Measurements from ENCODE around the gene SLC25A21. TPM values are rescaled to one million over a fixed set of nuclear protein-coding genes. Genes with fewer than 3 reads are reported as not detected.

Gene SLC25A21
- total and polyA plus RNA-seq, 2 of the 13 experiments (the other 11 are each of a cell fraction or from before 2014, with no cell fraction given) = 1.9 to 2.9 TPM

DNA sequence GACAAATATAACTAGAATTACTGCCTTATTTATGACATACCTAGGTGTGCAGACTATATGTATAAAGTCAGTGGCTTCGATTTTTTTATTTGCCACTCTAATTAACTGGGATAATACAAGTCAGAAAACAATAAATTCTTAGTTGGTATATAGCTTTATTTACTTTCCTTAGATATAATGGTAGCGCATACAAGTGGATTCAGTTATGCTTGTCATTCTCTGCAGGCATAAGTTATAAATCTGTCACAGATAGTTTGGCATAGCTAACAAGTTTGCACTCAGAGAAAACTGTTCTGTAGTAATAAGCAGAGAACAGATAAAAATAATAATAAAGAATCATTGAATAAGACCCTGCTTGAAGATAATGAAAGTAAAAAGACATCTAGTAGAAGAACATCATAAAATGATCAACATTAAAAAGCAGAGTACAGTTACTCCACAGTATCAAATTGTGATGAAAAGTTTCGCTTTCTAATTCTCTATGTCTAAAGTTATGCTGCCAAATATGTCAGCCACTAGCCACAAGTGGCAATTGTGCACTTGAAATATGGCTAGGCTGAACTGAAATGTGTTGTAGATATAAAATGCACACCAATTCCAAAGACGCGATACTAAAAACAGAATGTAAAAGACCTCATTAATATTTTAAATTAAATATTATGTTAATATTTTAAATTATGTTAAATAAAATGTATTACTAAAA is 224.1 kb downstream of the SLC25A21 start:
- no TSS peak for BruUV-seq (replicated peaks)
- Histone ChIP-seq H2AFZ (ENCODE audit: low read length) (no peak overlapping the region), H3K4me1 (ENCODE audit: insufficient read depth, low read length) (no peaks in the 10 kb centered on the region), H3K27ac (ENCODE audit: extremely low read length, insufficient read depth, low read length) (no peak overlapping the region), H3K79me2 (ENCODE audit: insufficient read depth, low read length) (no peaks in the 10 kb centered on the region), H4K20me1 (ENCODE audit: insufficient read depth, low read length) (no peaks in the 10 kb centered on the region), H3K4me2 (ENCODE audit: low read depth, low read length) (no peak overlapping the region), H3K9ac (ENCODE audit: insufficient read depth, low read depth, low read length) (no peak overlapping the region), H3K9me3 (ENCODE audit: low read length) (no peaks in the 10 kb centered on the region), H3K4me3 (replicated peaks in 1 of 3; ENCODE audit: insufficient read depth in 1 of 3, low read depth in 2 of 3, low read length in 3 of 3) (no peak overlapping the region), H3K36me3 (replicated peaks in 1 of 2; ENCODE audit: control insufficient read depth in 1 of 2, insufficient read depth in 2 of 2, low read length in 2 of 2) (no peaks in the 10 kb centered on the region), H3K27me3 (ENCODE audit: control insufficient read depth in 1 of 2, insufficient read depth in 2 of 2, low read length in 2 of 2) (no peaks in the 10 kb centered on the region)
- intact Hi-C loops (cut with micrococcal nuclease; ENCODE audit: unreplicated experiment) (no loop called here), in situ Hi-C loops (cut with HindIII; ENCODE audit: extremely low pct_ligation_motif_present, low pct_unique_long_range_greater_than_20kb) (loop anchor here (10.0 kb wide), 1 partner anchor 394 kb away; no protein-coding TSS in a partner anchor)
- CTCF ChIA-PET (ENCODE audit: low intra/inter-chr PET ratio, low total read pairs) = no interaction called here
- POLR2A ChIA-PET = no interaction called here
- TF ChIP-seq PRMT3 (CRISPR knock-in tag; IDR thresholded peaks at IDR 0.05; ENCODE audit: borderline replicate concordance, low read depth) (no peak), NBN (conservative IDR thresholded peaks at IDR 0.05) (no peak), ZFP36L2 (CRISPR knock-in tag; IDR thresholded peaks at IDR 0.05) (no peak), YEATS4 (CRISPR knock-in tag; IDR thresholded peaks at IDR 0.05; ENCODE audit: borderline replicate concordance) (no peak), SOX5 (CRISPR knock-in tag; IDR thresholded peaks at IDR 0.05; ENCODE audit: borderline replicate concordance) (no peak), SRSF9 (IDR thresholded peaks at IDR 0.05; ENCODE audit: borderline replicate concordance, insufficient read depth, low read depth, low read length, poor library complexity, severe bottlenecking) (no peak), ZNF253 (CRISPR knock-in tag; IDR thresholded peaks at IDR 0.05; ENCODE audit: borderline replicate concordance) (no peak), ZNF432 (CRISPR knock-in tag; IDR thresholded peaks at IDR 0.05; ENCODE audit: borderline replicate concordance) (no peak)
- TF ChIP-seq, protein P1, sequence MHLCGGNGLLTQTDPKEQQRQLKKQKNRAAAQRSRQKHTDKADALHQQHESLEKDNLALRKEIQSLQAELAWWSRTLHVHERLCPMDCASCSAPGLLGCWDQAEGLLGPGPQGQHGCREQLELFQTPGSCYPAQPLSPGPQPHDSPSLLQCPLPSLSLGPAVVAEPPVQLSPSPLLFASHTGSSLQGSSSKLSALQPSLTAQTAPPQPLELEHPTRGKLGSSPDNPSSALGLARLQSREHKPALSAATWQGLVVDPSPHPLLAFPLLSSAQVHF (CRISPR knock-in tag; IDR thresholded peaks at IDR 0.05) = no peak
- TF ChIP-seq, protein P2, sequence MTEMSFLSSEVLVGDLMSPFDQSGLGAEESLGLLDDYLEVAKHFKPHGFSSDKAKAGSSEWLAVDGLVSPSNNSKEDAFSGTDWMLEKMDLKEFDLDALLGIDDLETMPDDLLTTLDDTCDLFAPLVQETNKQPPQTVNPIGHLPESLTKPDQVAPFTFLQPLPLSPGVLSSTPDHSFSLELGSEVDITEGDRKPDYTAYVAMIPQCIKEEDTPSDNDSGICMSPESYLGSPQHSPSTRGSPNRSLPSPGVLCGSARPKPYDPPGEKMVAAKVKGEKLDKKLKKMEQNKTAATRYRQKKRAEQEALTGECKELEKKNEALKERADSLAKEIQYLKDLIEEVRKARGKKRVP (CRISPR knock-in tag; IDR thresholded peaks at IDR 0.05) = no peak
- TF ChIP-seq, protein P3, sequence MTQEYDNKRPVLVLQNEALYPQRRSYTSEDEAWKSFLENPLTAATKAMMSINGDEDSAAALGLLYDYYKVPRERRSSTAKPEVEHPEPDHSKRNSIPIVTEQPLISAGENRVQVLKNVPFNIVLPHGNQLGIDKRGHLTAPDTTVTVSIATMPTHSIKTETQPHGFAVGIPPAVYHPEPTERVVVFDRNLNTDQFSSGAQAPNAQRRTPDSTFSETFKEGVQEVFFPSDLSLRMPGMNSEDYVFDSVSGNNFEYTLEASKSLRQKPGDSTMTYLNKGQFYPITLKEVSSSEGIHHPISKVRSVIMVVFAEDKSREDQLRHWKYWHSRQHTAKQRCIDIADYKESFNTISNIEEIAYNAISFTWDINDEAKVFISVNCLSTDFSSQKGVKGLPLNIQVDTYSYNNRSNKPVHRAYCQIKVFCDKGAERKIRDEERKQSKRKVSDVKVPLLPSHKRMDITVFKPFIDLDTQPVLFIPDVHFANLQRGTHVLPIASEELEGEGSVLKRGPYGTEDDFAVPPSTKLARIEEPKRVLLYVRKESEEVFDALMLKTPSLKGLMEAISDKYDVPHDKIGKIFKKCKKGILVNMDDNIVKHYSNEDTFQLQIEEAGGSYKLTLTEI (CRISPR knock-in tag; conservative IDR thresholded peaks at IDR 0.05) = no peak
- DNase-seq (ENCODE audit: low spot score) (no peak), FAIRE-seq (no peak), ATAC-seq (no peak)
- WGBS (ENCODE audit: low lambda C conversion rate) = 49% methylated on average over 5 of the region's 5 CpGs
